TTC549 (cell line): ENCODE results near the gene SLC35G4.
"Not testable (repeated sequence)": the region's sequence is repeated elsewhere in the genome, so short reads cannot be mapped to it uniquely, and the experiment has no call there.

ENCODE experiments used
- FAIRE-seq: peaks from 2 replicates; lab custom pipeline; 2012; peaks lifted over from hg19 to GRCh38; lab: Jason Lieb, UNC

Gene SLC35G4

DNA sequence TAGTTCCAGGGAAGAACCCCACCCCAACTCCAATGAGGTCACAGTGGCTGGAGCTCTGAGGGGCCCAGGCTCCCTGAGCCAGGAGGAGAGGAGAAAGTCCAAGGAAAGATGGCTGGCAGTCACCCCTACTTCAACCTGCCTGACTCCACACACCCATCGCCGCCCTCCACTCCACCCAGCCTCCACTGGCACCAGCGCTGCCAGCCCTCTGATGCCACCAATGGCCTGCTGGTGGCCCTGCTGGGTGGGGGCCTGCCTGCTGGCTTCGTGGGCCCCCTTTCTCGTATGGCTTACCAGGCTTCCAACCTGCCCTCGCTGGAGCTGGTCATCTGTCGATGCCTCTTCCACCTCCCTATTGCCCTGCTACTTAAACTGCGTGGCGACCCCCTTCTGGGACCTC lies at the start of gene SLC35G4:
TSS of gene SLC35G4 (plus strand) at position 109 of the 400 bp plus-strand sequence. CDS start at position 109, 0 bp downstream.
- not testable (repeated sequence) for FAIRE-seq

DNA sequence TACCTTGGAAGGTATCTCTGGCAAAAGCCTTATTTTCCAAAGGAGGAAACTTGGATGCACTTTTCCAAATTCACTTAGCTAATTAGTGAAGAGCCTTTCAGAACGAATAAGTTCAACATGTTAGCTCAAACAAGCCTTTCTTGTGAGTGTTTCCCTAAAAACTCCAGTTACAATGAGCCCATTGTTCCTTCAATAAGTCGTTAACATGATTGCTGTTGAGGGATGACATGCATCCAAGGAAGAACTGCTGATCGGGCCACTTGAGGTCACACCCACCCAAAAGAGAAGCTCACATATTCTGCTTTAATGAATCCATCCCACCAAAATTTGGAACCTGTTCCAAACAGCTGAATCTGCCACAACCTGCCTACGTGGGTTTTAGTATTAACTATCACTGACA lies 48.1 kb upstream of the SLC35G4 start:
- no peak for FAIRE-seq

DNA sequence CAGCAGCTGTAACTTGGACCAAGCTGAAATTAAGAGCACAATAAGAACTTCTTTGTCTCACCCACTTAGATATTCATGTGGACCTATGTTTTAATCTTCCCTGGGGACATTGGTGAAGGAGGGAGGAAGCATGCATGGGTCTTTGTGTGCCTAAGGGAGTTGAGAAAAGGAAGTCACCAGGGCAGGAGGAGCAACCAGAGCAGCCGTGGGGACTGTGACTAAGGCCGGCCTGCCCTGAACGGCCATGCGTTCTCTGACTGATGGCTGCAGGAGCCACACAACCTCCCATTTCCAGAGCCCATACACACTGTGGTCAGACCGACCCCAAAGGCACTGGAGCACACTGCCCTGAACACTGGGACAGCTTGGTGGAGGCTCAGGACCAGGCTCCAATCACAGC lies 43.7 kb upstream of the SLC35G4 start:
- FAIRE-seq, result no peak

DNA sequence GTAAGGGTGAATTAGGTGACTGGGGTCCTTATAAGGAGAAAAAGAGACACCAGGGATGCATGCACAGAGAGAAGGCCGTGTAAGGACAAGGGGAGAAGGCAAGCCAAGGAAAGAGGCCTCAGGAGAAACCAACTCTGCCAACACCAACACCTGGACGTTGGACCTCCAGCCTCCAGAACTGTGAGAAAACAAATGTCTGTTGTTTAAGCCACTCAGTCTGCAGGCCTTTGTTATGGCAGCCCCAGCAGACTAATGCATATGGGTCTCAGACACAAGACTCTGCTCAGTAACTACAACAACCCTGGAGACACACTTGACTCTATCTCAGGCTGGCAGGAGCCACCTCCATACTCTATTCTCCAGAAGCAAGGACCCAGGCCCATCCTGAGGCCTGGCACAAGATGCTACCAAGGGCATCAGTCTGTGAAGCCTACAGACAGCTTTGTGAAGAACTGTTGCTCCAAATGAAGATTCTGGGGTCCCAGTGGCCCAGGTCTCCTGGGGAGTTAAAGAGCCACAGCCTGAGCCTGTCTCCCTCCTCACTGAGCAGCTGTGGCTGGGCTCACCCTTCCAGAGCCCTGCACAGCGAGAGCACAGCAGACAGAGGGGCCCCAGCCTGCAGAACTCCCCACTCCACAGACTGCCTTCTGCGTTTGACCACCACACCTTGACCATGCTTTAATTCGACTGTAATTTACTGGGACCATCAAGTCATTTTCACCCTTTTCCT lies 43.0 kb upstream of the SLC35G4 start:
- no peak for FAIRE-seq

DNA sequence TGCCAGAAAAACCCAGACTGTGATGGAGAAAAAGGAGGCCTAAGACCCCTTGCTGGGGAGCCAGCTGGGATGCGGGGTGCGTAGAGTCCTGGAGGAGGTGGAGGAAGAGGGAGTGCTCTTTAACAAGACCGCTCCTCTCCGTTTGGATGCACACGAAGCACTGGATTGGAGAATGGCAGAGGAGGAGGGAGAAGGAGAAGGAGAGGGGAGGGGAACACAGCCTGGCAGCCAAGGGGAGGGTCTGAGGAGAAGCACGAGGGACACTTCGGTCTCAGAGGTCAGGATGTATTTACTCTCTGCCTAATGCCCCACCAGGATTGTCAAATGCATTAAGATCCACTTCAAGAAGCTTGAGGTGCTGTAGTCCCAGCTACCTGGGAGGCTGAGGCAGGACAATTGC lies 42.0 kb upstream of the SLC35G4 start:
- FAIRE-seq, result no peak

DNA sequence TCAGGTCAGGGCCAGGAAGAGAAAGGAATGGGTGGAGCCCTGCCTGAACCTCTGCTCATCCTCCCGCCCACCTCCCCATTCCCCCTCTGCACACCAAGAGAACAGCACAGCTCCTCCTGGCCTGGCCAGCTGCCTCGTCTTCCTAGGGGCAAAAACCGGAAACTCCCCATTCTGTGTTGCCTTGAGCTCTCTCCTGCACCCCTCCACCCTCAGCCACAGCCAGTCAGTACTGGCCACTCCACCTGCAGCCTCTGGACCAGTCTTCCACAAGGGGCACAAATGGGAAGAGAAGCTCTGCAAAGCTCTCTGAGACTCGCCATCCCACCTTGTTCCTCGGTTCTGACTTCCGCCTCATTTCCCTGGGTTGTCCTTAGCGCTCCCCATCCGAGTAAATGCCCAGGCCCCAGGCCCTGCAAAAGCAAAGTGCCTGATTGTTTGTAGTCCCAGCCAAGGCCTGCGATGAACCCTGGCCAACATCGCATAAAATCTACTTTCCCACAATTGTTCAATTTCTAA lies 39.3 kb upstream of the SLC35G4 start:
- FAIRE-seq, result no peak

DNA sequence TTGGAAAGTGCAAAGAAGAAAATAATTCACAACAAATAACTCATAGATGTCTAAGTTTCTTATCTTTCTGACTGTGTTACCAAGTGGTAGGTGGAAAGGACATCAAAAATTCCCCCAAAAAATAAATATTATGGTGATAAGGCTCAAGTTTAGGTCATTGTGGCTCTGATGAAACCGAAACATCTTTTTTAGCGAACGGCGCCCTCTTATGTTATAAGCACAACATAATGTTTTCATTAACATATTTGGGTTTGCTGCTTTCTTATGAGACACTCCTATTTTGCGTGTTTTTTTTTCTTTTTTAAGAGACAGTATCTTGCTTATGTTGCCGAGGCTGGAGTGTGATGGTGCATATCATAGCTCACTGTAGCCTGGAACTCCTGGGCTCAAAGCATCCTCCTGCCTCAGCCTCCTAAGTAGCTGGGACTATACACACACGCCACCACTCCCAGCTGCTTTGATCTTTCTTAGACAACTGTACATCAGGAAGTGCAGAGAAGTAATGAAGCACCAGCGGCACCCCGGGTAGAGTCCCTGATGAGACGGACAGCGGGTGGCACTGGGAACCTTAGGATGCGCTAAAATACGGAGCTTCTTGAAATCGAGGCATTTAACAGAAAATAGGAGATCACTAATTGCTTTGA lies 38.5 kb upstream of the SLC35G4 start:
- FAIRE-seq, result no peak

DNA sequence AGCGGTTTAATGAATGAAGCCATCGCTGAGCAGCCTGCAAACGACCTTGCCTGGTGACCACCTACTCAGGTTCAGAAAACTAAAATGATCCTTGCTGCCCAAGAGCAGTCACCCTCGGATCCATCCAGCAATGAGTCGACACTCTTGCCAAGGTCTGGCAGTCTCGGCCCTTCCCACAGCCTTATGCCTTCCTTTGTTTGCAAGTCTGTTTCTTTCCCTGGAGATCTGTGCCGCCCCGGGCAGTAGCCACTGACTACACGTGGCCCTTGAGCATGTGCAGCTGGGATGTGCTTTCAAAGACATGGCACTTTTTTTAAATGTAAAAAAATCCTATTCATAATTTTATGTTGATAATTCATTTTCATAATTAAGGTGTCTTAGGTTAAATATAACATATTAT lies 37.2 kb upstream of the SLC35G4 start:
- no peak for FAIRE-seq

DNA sequence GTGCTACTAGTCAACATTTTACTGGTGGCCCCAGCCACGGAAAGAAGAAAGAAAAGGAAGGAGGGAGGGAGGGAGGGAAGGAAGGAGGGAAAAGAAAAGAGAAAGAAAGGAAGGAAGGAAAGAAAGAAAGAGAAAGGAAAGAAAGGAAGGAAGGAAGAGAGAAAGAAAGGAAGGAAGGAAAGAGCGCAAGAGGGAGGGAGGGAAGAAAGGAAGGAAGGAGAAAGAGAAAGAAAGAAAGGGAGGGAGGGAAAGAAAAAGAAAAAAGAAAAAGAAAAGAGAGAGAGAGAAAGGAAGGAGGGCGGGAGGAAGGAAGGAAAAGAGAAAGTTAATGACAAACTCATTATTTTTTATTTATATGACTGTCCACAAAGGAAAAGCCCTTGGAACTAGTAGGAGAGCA lies 34.9 kb upstream of the SLC35G4 start:
- FAIRE-seq, result no peak

DNA sequence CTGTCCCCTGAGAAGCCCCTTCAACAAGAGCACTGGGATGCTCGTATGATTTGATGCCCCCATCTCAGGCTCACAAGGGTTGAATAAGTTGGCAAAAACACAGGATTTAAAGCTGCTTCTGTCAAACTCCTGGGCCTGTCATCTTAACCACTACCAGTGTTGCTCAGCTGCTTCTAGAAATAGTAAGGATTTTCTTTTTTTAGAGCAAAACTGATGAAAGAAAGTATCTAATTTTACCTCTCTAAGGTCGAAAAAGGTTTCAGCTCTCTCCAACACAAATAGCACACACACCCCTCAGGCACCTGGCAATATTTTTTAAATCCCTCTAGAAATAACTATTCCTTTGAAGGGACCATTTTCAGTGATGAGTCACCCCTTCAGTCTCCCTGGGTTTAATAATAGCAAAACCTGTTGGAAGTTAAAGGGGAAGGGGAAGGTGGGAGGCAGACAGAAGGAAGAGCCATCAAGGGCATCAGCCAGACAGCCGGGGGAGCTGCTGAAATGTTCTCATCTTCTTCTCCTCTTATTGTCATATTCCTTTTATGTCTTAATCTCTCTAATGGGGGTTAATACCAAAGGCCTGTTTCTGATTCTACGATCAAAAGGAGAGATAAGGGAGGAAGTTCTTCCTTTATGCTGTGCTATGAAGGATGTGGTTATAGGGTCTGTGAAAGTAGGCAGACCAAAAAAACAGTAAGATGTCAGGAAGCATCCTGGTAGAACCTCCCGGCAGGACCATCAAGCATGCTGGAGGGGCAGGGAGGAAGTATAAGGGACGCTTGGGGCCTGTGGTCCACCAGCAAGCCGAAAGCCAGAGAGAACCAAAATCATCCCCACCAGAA lies 31.9 kb upstream of the SLC35G4 start:
- no peak for FAIRE-seq

DNA sequence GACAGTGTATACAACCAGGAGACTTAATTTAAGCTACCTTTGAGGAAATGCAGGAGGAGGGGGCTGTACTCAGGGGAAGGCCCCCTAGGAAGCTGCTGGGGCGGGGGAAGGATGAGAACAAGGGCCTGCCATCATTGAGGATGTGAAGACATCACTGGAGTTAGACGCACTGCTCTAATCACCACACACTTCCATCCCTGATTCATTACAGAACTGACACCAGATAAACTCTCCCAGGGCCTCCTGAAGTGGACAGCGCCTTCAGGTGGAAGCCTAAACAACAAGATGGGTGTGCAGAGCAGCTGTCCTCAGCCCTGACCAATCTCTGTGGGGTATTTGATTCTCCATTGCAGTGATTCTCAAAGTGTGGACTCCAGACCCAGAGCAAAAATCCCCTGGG lies 30.6 kb upstream of the SLC35G4 start:
- no peak for FAIRE-seq

DNA sequence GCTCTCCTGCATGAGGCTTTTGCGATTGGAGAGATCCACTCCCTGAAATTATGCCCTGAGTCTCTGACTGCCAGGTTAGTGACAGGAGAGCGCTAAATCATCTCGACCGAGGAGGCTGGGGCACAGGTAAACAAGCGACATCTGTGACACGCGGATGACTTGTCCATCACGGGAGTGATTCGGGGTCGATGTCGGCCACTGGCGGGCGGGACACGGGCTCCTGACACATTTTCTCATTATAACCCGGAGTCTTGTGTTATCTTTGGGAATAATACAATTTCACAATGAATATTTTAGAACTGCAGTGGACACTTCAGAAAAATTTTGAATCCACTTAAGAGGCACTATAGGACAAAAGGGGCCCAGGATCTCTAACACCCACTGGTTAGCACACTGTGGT lies 29.5 kb upstream of the SLC35G4 start:
- no peak for FAIRE-seq

DNA sequence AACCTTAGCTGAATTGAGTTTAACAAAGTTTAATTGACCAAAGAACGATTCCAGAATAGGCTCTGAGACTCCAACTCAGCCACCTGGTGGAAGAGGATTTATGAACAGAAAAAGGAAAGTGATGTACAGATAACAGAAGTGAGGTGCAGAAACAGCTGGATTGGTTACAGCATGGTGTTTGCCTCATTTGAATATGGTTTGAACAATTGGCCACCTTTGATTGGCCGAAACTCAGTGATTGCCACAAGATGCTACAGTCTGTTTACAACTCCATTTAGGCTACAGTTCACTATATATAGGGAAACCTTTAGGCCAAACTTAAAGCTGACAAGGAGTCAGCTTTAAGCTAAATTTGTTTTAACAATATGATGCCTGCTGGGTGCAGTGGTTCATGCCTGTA lies 28.1 kb upstream of the SLC35G4 start:
- FAIRE-seq, result no peak

DNA sequence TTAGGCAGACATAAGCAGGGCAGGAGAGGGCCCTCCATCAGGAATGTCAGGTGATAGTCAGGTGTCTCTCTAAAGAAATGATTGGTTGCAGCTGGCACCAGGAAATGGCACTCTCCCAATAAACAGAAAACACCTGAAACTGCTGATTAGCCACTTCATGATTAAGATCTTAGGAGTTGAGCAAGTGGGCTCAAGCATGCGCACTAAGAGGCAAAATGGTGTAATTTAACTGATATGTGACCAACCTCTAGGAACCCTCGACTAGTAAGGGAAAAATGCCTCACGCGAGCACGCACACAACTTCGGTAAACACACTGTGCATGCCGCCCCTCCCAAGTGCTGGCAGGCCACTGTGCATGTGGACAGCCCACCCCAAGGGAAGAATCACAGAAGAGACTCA lies 23.8 kb upstream of the SLC35G4 start:
- no peak for FAIRE-seq

DNA sequence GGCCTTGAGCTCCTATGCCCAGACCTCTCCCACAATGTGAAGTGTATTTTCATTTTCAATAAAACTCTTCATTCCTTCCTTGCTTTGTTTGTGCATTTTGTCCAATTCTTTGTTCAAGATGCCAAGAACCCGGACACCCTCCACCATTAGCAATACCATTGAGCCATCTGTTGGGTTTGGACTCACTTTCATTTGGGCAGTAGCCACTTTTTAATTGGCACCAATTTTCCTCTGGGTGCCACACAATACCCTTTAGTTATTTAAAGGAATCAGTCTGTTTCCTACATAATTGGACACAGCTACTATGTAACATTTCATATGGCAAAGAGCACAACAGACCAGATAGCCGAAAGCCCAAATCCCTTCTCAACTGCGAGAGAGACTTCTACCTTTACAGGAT lies 22.5 kb upstream of the SLC35G4 start:
- no peak for FAIRE-seq

DNA sequence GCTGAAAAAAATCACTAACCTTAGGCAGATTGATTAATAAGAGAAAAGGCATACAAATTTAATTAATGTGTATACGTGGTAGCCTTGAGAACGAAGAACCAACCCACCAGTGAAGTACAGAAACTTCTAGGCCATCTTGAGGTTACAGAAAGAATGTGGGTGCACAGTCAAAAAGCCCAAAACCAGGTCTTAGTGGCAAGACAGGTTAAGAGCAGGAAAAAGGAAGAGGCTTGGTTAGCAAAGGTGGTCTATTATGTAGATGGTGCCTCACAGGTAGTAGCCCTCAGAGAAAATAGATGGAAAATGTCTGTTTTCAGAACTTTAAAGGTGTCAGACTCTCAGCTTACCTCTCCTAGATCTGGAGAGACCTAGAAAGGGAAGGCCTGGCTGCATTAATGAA lies 22.0 kb upstream of the SLC35G4 start:
- no peak for FAIRE-seq

DNA sequence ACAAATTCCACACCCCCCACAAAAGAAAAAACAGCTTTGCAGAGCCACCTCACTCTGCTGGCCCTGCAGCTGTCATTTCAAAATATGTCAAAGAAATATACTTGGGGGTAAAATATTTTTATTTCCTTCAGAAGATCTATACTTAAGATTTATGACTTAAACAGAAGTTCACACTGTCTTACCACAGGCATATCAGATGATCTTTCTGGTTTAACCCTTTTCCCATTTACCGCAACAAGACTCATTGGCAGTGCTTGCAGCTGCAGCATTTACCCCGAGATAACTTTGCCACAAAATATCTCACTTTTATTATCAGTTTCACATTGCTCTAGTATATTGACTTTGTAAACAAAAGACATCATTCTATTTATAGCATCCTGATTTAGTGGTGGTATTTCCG lies 21.6 kb upstream of the SLC35G4 start:
- FAIRE-seq, result no peak

DNA sequence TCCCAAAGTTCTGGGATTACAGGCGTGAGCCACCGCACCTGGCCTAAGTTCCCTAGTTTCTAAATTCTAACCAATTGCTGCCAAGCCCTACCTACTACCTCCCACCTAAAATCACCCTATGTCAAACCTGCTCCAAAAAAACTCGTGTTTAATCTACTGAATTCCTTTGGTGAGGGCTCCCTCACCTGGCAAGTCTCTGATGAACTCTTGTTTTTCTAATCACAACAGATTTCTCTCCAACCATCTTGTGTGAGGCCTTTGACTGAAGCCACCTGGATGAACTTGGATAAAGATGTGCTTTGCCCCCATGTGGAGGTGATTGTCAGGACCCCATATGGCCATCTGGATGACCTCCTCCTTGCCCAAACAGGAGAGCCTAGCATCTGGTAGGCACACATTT lies 17.4 kb upstream of the SLC35G4 start:
- no peak for FAIRE-seq

DNA sequence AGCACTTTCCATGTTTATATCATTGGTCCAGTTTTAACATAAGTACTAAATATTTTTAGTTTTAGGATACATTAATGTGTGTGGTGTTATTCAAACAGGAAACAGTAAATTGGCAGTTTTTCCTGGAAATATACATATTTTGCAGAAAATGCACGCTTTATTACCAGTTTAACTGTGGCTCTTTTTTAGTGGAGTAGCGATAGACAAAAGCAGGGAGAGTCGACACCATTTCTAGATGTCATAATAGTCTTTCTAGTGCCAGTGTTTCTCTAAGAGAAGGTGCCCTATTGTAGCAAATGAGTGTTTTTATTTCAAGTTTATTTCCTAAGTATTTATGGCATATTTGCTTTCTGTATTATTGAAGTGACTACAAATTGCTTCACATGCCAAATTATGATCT lies 9.1 kb upstream of the SLC35G4 start:
- no peak for FAIRE-seq

DNA sequence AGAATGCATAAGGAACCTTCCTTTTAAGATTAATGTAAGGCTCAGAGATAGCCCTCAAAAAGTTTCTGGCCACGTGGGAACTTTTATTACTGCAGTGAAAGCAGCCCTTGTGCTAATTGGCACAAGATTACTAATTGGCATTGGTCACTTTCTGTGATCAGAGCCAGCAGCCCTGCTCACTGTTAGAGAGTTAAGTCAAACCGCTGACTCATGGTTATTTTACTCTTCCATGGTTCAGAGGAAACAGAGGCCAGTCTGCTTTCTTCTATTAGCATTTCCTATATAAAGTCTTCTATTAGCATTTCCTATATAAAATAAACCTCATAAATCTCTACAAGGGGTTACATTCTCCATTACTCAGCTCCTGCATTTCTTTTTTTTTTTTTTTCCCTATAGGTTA lies 1.5 kb upstream of the SLC35G4 start:
- no peak for FAIRE-seq

DNA sequence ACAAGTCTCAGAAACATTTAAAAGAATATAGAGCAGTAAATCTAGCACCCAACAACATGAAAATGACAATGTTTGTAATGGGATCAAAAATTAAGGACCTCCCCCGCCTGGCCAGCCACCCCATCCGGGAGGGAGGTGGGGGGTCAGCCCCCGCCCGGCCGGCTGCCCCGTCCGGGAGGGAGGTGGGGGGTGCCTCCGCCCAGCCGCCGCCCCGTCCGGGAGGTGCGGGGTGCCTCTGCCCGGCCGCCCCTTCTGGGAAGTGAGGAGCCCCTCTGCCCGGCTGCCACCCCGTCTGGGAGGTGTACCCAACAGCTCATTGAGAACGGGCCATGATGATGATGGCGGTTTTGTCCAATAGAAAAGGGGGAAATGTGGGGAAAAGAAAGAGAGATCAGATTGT lies 778 bp upstream of the SLC35G4 start:
- not testable (repeated sequence) for FAIRE-seq

DNA sequence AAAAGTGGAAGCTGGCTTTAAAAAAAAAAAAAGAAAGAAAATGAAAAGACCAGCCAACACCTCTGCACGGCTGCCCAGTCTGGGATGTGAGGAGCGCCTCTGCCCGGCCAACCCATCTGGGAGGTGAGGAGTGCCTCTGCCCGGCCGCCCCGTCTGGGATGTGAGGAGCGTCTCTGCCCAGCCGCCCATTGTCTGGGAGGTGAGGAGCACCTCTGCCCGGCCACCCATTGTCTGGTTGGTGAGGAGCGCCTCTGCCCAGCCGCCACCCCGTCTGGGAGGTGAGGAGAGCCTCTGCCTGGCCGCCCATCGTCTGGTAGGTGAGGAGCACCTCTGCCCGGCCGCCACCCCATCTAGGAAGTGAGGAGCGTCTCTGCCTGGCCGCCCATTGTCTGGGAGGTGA lies 3.7 kb downstream of the SLC35G4 start:
- not testable (repeated sequence) for FAIRE-seq

DNA sequence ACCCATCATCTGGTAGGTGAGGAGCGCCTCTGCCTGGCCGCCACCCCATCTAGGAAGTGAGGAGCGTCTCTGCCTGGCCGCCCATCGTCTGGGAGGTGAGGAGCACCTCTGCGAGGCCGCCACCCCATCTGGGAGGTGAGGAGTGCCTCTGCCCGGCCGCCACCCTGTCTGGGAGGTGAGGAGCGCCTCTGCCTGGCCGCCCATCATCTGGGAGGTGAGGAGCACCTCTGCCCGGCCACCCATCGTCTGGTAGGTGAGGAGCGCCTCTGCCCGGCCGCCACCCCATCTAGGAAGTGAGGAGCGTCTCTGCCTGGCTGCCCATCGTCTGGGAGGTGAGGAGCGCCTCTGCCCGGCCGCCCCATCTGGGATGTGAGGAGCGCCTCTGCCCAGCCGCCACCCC lies 4.2 kb downstream of the SLC35G4 start:
- FAIRE-seq, result not testable (repeated sequence)
